Liver (tissue), 3 donors: ENCODE data around the gene IKZF1.

Experiments
- NR2F2 ChIP-seq: IDR thresholded peaks from 2 replicates; pipeline ENCODE4 v1.6.1; 2016; ENCODE audit warnings: antibody characterized with exemption
- RXRA ChIP-seq, 2 donors: IDR thresholded peaks; 2 replicates each; pipeline ENCODE4 v1.6.1; 2017 to 2018; ENCODE audit warnings: antibody characterized with exemption in 2 of 2, mild to moderate bottlenecking in 1 of 2
- TF ChIP-seq, protein P1 (sequence below): fragments of 150-350 bp; IDR thresholded peaks from 2 replicates; pipeline ENCODE4 v1.5.1; 2017; ENCODE audit warnings: improper control_type of control experiment, low read depth, low read length; ENCODE audit not compliant: missing input control
- donor health status: healthy.
- donor health status: healthy.

DNA sequence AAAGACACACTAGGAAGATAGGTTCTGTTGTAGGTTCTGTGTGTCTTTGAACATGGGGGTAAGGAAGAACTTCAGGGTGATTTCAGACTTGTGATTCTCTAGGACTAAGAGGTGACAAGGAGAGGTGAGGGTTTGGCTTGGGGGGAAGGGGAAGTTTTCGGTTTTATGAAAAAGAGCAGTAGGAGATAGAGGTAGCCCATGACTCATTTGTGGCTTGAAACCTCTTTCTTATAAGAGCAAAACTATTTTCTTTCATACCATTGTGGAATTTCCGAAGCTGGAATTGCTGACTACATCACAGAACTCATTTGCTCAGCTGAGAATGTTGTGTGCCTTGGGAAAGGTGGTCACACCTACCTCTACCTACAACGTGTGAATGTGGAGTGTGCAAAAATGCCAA lies 39.6 kb upstream of the IKZF1 start:
- TF ChIP-seq, protein P1, sequence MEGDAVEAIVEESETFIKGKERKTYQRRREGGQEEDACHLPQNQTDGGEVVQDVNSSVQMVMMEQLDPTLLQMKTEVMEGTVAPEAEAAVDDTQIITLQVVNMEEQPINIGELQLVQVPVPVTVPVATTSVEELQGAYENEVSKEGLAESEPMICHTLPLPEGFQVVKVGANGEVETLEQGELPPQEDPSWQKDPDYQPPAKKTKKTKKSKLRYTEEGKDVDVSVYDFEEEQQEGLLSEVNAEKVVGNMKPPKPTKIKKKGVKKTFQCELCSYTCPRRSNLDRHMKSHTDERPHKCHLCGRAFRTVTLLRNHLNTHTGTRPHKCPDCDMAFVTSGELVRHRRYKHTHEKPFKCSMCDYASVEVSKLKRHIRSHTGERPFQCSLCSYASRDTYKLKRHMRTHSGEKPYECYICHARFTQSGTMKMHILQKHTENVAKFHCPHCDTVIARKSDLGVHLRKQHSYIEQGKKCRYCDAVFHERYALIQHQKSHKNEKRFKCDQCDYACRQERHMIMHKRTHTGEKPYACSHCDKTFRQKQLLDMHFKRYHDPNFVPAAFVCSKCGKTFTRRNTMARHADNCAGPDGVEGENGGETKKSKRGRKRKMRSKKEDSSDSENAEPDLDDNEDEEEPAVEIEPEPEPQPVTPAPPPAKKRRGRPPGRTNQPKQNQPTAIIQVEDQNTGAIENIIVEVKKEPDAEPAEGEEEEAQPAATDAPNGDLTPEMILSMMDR = no peak
- TF ChIP-seq RXRA (IDR thresholded peaks at IDR 0.05) (no peak), NR2F2 (no peak)
